ENCODE data around the gene RAMACL.

The RAMACL gene

GRCh38 chr6:166595949-166596348 lies 9.5 kb upstream of the RAMACL start:
- H3K4me1 ChIP-seq (ENCODE audit: control insufficient read depth, insufficient read depth, low read length), result no peaks in the 10 kb centered on the region
- H3K27ac ChIP-seq (ENCODE audit: extremely low read depth, low read depth, low read length), result no peak overlapping the region
- ChIA-PET CTCF (no interaction called here), POLR2A (no interaction called here)
- no peaks in the 10 kb centered on the region for H3K36me3 ChIP-seq (ENCODE audit: control insufficient read depth in 2 of 2, insufficient read depth in 1 of 2, low read length in 2 of 2)
- no peaks in the 10 kb centered on the region for H3K9me3 ChIP-seq (ENCODE audit: control insufficient read depth, insufficient read depth, low read depth, low read length)
- H3K4me3 ChIP-seq (ENCODE audit: low read depth, low read length), result no peak overlapping the region
- TF ChIP-seq, protein P1, sequence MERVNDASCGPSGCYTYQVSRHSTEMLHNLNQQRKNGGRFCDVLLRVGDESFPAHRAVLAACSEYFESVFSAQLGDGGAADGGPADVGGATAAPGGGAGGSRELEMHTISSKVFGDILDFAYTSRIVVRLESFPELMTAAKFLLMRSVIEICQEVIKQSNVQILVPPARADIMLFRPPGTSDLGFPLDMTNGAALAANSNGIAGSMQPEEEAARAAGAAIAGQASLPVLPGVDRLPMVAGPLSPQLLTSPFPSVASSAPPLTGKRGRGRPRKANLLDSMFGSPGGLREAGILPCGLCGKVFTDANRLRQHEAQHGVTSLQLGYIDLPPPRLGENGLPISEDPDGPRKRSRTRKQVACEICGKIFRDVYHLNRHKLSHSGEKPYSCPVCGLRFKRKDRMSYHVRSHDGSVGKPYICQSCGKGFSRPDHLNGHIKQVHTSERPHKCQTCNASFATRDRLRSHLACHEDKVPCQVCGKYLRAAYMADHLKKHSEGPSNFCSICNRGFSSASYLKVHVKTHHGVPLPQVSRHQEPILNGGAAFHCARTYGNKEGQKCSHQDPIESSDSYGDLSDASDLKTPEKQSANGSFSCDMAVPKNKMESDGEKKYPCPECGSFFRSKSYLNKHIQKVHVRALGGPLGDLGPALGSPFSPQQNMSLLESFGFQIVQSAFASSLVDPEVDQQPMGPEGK (tag by site-specific recombination; IDR thresholded peaks at IDR 0.05), result no peak
- TF ChIP-seq ZNF548 (tag by site-specific recombination; IDR thresholded peaks at IDR 0.05), result no peak

GRCh38 chr6:166595061-166595780 lies 8.7 kb upstream of the RAMACL start:
- Histone ChIP-seq H3K4me3 (ENCODE audit: low read depth, low read length) (no peak overlapping the region), H3K27ac (ENCODE audit: extremely low read depth, low read depth, low read length) (no peak overlapping the region), H3K36me3 (ENCODE audit: control insufficient read depth in 2 of 2, insufficient read depth in 1 of 2, low read length in 2 of 2) (no peaks in the 10 kb centered on the region), H3K9me3 (ENCODE audit: control insufficient read depth, insufficient read depth, low read depth, low read length) (no peaks in the 10 kb centered on the region), H3K4me1 (ENCODE audit: control insufficient read depth, insufficient read depth, low read length) (no peaks in the 10 kb centered on the region; the same call in 1 of the 2 replicates)
- CTCF ChIA-PET, result no interaction called here
- TF ChIP-seq ZNF202 (tag by site-specific recombination; IDR thresholded peaks at IDR 0.05; ENCODE audit: borderline replicate concordance), result no peak
- TF ChIP-seq ZNF596 (tag by site-specific recombination; IDR thresholded peaks at IDR 0.05), result no peak
- no peak for TF ChIP-seq ZNF366 (tag by site-specific recombination; conservative IDR thresholded peaks at IDR 0.05)
- no peak for TF ChIP-seq ZNF571 (tag by site-specific recombination; IDR thresholded peaks at IDR 0.05)
- TF ChIP-seq ZNF324 (tag by site-specific recombination; IDR thresholded peaks at IDR 0.05), result no peak
- no peak for TF ChIP-seq ZNF518A (tag by site-specific recombination; conservative IDR thresholded peaks at IDR 0.05; ENCODE audit: low read depth)
- no peak for TF ChIP-seq ZBTB1 (tag by site-specific recombination; IDR thresholded peaks at IDR 0.05)
- TF ChIP-seq, protein P2, sequence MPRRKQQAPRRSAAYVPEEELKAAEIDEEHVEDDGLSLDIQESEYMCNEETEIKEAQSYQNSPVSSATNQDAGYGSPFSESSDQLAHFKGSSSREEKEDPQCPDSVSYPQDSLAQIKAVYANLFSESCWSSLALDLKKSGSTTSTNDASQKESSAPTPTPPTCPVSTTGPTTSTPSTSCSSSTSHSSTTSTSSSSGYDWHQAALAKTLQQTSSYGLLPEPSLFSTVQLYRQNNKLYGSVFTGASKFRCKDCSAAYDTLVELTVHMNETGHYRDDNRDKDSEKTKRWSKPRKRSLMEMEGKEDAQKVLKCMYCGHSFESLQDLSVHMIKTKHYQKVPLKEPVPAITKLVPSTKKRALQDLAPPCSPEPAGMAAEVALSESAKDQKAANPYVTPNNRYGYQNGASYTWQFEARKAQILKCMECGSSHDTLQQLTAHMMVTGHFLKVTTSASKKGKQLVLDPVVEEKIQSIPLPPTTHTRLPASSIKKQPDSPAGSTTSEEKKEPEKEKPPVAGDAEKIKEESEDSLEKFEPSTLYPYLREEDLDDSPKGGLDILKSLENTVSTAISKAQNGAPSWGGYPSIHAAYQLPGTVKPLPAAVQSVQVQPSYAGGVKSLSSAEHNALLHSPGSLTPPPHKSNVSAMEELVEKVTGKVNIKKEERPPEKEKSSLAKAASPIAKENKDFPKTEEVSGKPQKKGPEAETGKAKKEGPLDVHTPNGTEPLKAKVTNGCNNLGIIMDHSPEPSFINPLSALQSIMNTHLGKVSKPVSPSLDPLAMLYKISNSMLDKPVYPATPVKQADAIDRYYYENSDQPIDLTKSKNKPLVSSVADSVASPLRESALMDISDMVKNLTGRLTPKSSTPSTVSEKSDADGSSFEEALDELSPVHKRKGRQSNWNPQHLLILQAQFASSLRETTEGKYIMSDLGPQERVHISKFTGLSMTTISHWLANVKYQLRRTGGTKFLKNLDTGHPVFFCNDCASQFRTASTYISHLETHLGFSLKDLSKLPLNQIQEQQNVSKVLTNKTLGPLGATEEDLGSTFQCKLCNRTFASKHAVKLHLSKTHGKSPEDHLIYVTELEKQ (tag by site-specific recombination; IDR thresholded peaks at IDR 0.05; ENCODE audit: borderline replicate concordance), result no peak
- TF ChIP-seq, protein P3, sequence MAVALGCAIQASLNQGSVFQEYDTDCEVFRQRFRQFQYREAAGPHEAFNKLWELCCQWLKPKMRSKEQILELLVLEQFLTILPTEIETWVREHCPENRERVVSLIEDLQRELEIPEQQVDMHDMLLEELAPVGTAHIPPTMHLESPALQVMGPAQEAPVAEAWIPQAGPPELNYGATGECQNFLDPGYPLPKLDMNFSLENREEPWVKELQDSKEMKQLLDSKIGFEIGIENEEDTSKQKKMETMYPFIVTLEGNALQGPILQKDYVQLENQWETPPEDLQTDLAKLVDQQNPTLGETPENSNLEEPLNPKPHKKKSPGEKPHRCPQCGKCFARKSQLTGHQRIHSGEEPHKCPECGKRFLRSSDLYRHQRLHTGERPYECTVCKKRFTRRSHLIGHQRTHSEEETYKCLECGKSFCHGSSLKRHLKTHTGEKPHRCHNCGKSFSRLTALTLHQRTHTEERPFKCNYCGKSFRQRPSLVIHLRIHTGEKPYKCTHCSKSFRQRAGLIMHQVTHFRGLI (tag by site-specific recombination; IDR thresholded peaks at IDR 0.05), result no peak
- TF ChIP-seq KLF7 (tag by site-specific recombination; IDR thresholded peaks at IDR 0.05; ENCODE audit: borderline replicate concordance), result no peak
- TF ChIP-seq, protein P4, sequence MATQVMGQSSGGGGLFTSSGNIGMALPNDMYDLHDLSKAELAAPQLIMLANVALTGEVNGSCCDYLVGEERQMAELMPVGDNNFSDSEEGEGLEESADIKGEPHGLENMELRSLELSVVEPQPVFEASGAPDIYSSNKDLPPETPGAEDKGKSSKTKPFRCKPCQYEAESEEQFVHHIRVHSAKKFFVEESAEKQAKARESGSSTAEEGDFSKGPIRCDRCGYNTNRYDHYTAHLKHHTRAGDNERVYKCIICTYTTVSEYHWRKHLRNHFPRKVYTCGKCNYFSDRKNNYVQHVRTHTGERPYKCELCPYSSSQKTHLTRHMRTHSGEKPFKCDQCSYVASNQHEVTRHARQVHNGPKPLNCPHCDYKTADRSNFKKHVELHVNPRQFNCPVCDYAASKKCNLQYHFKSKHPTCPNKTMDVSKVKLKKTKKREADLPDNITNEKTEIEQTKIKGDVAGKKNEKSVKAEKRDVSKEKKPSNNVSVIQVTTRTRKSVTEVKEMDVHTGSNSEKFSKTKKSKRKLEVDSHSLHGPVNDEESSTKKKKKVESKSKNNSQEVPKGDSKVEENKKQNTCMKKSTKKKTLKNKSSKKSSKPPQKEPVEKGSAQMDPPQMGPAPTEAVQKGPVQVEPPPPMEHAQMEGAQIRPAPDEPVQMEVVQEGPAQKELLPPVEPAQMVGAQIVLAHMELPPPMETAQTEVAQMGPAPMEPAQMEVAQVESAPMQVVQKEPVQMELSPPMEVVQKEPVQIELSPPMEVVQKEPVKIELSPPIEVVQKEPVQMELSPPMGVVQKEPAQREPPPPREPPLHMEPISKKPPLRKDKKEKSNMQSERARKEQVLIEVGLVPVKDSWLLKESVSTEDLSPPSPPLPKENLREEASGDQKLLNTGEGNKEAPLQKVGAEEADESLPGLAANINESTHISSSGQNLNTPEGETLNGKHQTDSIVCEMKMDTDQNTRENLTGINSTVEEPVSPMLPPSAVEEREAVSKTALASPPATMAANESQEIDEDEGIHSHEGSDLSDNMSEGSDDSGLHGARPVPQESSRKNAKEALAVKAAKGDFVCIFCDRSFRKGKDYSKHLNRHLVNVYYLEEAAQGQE (tag by site-specific recombination; IDR thresholded peaks at IDR 0.05), result no peak
- POLR2A ChIA-PET, result interaction anchor here (0.8 kb wide), 1 partner anchor 31 kb away, joined by 3 read pairs; no protein-coding TSS in a partner anchor
